ENCODE data around the gene HEATR5B.
A peak's percentile ranks its signal among the peaks of the same experiment; 100 is the strongest.

GRCh38 chr2:37005118-37005868 is 78.9 kb downstream of the HEATR5B start:
- TF ChIP-seq MEF2A (IDR thresholded peaks at IDR 0.05; ENCODE audit: borderline replicate concordance, low read depth): no peak
- TF ChIP-seq, protein P1, sequence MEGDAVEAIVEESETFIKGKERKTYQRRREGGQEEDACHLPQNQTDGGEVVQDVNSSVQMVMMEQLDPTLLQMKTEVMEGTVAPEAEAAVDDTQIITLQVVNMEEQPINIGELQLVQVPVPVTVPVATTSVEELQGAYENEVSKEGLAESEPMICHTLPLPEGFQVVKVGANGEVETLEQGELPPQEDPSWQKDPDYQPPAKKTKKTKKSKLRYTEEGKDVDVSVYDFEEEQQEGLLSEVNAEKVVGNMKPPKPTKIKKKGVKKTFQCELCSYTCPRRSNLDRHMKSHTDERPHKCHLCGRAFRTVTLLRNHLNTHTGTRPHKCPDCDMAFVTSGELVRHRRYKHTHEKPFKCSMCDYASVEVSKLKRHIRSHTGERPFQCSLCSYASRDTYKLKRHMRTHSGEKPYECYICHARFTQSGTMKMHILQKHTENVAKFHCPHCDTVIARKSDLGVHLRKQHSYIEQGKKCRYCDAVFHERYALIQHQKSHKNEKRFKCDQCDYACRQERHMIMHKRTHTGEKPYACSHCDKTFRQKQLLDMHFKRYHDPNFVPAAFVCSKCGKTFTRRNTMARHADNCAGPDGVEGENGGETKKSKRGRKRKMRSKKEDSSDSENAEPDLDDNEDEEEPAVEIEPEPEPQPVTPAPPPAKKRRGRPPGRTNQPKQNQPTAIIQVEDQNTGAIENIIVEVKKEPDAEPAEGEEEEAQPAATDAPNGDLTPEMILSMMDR (IDR thresholded peaks at IDR 0.05): peak; percentile 54
- no peak for TF ChIP-seq EP300 (IDR thresholded peaks at IDR 0.05; ENCODE audit: borderline replicate concordance in 1 of 2, low read depth in 1 of 2, low read length in 1 of 2)
- TF ChIP-seq SMC3 (IDR thresholded peaks at IDR 0.05; ENCODE audit: low read depth, low read length): peak; percentile 42; the same call in 1 of the 2 replicates
- TF ChIP-seq TAF1 (IDR thresholded peaks at IDR 0.05; ENCODE audit: borderline replicate concordance, low read depth, low read length): no peak
- TF ChIP-seq REST (IDR thresholded peaks at IDR 0.05; ENCODE audit: low read depth, low read length): no peak
- TF ChIP-seq FOSL2 (IDR thresholded peaks at IDR 0.05; ENCODE audit: borderline replicate concordance, low read depth): no peak

Measured in SK-N-SH (cell line).